Activated CD4-positive, CD25-positive, alpha-beta regulatory T cell treated with anti-CD3 and anti-CD28 coated beads, Interleukin-2, amount 50 U/mL, for 24 hours (primary cell): ENCODE results near the gene SLC6A1.
A peak's percentile ranks its signal among the peaks of the same experiment; 100 is the strongest.
"Not testable (repeated sequence)": the region's sequence is repeated elsewhere in the genome, so short reads cannot be mapped to it uniquely, and the experiment has no call there.

Experiments used
- ATAC-seq, 2 donors: fragments of 150-1000 bp; cut with Tn5 transposase; one replicate each; pipeline ENCODE4 v1.10.0; 2021; ENCODE audit warnings: mild to moderate bottlenecking in 1 of 2, moderate library complexity in 1 of 2

Gene SLC6A1

GRCh38 chr3:11024181-11024580, 31.6 kb downstream of the SLC6A1 start:
- ATAC-seq, result no peak

DNA sequence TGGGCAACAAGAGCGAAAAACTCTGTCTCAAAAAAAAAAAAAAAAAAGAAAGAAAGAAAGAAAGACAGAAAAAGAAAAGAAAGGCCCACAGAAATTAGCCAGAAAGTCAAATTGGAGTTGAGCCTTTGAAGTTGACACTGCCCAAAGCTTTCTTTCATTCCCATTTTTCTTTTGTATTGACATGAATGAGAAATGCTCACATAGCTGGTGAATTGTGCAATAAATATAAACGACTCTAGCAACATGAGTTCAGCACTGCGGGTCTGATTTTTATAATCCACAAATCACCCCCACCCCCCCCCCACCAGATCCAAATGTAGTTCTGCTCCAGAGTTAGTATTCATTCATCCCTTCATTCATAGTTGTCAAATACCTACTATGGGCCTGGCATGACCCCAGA, 37.4 kb downstream of the SLC6A1 start:
- ATAC-seq, result no peak

GRCh38 chr3:11033871-11034270, 41.3 kb downstream of the SLC6A1 start:
- no peak for ATAC-seq

DNA sequence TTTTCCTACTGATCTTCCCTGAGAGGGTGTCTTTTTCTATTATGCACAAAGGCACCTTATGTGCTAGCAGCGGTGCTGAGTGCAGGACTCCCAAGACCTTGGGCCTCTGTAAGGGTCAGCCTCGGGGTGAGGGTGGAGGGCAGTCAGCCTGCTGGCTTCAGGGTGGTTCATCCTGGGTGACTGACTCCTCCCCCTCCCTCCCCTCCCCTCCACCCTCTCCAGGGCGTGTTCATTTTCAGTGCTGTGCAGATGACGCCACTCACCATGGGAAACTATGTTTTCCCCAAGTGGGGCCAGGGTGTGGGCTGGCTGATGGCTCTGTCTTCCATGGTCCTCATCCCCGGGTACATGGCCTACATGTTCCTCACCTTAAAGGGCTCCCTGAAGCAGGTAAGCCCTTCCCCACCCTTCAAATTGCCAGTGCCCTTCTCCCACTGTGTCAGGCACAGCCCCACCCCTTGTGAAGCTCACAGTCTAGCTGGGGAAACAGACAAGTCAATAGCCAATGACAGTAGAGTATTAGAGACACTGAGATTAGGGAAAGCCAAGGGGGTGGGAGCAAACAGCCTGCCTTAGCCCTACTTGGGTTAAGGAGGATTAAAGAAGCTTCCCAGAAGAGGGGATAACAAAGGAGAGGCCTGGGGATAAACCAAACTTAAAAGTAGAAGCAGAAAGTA, 41.9 kb downstream of the SLC6A1 start:
- ATAC-seq, result no peak

DNA sequence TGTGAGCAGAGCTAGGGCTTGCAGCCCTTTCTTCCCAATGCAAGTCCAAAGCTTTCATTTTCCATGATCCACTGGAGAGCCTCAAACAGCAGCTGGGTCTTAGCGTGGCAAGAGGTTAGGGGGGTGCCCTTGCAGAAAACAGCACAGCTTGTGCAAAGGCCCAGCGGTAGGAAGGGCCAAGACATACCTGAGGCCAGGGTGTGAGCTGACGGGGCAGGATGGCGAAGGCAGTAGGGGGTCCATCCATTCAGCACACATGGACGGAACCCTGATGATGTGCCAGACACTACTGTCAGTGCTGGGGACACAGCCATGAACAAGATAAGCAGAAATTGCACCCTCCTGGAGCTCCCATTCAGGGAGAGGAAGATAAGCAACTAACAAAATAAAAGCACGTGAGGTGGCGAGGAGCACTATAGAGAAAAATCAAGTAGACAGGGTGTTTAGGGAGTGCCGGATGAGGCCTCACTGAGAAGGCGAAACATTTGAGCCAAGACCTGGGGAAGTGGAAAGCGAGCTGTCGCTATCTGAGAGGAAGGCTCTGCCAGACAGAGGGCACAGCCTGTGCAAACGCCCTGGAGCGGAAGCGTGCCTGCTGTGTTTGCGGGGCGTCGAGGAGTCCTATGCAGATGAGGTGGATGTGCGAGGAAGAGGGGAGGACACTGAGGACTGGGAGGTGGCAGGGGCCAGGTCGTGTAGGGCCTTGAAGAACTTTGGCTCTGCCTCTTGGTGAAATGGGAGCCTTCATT, 43.4 kb downstream of the SLC6A1 start:
- no peak for ATAC-seq

GRCh38 chr3:11037241-11037873, 44.8 kb downstream of the SLC6A1 start:
- ATAC-seq, result no peak

- ATAC-seq, result no peak
Observed at GRCh38 chr3:11037976-11038375, 45.4 kb downstream of the SLC6A1 start.

DNA sequence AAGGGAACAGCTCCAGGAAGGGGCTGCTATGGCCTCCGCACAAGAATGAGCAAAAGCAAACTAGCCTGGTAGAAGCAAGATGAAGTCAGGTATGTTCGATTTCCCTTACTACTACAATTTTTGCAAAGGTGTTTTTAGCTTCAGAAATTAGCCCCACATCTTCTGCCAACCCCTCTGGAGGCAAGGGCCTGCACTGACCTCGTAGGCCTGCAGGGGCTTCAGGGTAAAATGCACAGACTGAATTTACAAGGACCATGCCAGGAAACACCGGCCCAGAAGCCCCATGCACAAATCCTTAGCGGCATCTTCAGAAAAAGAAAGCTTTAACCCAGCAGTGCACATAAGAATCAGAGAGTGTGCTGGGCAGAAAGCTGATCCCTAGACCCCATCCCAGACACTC, 53.0 kb downstream of the SLC6A1 start:
- ATAC-seq, result no peak

GRCh38 chr3:11047500-11047899, 55.0 kb downstream of the SLC6A1 start:
- no peak for ATAC-seq

DNA sequence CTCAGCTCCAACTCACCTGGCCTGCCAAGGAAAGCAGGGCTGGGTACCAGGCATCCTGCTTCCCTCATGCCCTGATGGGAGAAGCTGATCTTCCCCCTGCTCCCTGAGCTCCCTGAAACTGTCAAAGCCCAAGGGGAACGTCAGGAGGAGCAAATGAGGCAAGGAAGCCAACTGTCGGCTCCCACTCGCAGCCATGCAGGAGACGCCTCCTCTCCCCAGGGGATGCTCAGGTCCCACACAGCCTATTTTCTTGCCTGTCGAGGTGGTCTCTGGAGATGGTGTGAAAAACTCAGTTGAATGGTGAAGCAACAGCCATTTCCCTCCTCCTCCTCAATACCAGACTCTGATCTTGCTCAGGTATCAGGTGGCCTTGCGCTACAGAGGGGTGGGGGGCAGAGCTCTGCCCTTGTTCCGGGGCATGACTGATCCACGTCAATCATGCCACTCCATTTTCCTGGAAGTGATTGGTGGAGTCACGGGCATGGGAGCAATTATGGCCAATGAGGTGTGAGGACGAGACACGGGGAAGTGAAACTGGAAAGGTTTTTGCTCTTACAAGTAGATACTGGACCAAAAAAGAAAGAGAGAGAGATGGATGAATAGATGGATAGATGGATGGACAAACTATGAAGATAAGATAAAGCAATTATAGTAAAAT, 58.2 kb downstream of the SLC6A1 start:
- no peak for ATAC-seq

DNA sequence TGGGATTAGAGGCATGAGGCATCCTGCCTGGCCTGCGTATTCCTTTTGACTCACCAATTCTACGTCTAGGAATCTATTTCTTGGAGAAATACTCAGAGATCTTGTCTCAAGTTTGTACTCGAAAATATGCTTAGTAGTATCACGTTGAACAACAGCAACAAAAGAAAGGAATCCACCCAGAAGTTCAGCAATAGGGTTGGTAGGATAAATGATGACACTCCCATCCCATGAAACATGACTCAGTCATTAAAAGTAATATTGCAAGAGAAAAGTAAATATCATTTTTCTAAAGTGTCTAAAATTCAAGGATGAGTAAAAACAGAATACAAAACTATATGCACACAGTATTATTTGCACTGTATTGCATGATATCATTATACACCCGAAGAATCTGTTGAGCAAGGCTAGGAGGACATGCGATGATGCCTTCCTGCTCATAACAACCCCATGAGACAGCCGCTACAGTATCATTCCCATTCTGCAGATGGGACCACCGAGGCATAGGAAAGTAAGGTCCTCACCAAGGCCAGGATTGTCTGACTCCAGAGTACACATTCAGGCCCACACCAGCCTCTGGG, 61.5 kb downstream of the SLC6A1 start:
- ATAC-seq, result no peak

DNA sequence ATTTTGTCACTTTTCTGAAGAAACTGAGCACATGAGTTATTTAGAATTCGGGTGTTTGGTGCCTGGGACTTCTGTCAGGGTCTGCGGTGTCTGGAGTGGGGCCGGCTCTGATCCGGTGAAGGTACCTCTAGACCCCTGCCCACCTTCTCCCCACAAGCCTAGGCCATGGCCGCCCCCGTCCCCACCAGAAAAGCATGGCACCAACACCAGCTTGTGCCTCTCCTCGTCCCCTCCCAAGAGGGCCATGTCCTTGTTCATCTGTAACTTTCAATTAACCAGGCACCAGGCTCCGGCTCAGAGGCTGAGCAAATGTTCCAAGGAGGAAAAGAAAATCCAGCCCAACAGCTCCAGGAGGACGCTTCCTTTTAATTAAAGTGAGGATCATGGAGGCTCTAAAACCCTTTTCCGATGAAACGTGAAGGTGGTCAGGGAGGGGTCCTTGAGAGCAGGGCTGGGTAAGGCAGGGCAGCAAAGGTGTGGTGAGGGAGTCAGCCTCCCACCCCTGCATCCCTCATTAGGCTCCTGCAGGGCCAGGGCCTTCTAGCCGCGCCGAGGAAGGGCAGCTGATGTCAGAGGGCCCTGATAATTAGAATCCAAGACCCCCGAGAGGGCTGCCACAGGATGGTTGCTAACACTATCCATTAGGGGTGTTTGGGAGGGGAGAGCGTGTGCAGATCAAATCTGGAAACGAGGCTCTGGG, 62.3 kb downstream of the SLC6A1 start:
- ATAC-seq, result no peak

DNA sequence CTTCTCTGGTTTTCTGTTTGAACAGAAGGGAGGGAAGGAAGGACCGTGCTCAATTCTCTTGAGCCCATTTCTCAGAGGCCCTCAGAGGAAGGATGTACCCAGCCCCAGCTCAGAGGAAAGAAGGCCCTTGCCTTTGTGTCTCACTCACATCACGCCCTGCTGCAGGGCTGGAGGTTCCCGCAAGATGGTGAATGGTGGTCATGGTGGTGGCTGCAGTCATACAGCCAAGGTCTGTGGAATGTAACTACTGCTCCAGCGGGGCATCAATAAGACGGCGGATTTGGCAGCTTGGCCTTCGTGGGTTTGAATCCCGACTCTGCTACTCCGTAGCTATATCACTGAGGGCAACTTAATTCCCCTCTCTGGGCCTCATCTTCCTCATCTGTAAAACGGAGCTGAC, 62.9 kb downstream of the SLC6A1 start:
- ATAC-seq, result no peak

GRCh38 chr3:11056531-11057050, 64.0 kb downstream of the SLC6A1 start:
- ATAC-seq, result no peak

DNA sequence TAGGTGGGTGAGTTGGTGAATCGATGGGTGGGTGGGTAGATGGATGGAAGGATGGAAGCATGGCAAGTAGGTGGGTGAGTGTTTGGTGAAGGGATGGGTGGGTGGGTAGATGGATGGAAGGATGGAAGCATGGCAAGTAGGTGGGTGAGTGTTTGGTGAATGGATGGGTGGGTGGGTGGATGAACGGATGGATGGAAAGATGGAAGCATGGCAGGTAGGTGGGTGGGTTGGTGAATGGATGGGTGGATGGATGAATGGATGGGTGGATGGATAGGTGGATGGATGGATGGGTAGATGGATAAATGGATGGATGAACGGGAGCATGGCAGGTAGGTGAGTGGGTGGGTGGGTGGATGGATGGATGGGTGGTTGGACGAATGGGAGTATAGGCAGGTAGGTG, 65.1 kb downstream of the SLC6A1 start:
- ATAC-seq, result no peak

GRCh38 chr3:11059090-11059798, 66.7 kb downstream of the SLC6A1 start:
- ATAC-seq, result no peak

- no peak for ATAC-seq
Observed at GRCh38 chr3:11059799-11060115, 67.2 kb downstream of the SLC6A1 start.

- ATAC-seq, result peak in 1 of 2 donors; percentile 53
Observed at GRCh38 chr3:11060500-11061251, 68.1 kb downstream of the SLC6A1 start.

DNA sequence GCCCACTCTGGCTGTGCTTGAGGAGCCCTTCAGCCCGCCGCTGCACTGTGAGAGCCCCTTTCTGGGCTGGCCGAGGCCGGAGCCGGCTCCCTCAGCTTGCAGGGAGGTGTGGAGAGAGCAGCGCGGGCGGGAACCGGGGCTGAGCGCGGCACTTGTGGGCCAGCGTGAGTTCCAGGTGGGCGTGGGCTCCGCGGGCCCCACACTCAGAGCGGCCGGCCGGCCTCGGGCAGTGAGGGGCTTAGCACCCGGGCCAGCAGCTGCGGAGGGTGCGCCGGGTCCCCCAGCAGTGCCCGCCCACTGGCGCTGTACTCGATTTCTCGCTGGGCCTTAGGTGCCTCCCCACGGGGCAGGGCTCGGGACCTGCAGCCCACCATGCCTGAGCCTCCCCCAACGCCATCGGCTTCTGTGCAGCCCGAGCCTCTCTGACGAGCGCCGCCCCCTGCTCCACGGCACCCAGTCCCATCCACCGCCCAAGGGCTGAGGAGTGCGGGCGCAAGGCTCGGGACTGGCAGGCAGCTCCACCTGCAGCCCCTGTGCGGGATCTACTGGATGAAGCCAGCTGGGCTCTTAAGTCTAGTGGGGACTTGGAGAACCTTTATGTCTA, 68.8 kb downstream of the SLC6A1 start:
- not testable (repeated sequence) for ATAC-seq

DNA sequence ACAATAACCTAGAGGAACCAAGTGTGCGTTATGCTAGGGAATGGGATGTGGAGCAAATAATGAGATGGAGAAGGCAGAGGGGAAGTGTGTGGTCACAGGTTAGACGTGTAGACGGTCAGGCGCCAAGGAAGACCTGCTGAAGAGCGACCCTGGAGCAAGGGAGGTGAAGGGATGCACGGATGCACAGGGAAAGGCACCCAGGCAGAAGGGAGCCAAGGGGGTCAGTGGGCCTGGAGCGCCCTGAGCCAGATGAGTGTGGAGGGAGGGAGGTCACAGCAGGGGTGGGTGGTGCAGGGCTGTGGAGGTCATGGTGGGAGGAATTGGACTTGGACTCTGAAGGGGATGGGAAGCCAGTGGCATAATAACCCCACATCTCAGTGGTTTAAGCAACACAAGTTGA, 70.2 kb downstream of the SLC6A1 start:
- no peak for ATAC-seq
